ENCODE measurements around the gene DDX1.

DNA sequence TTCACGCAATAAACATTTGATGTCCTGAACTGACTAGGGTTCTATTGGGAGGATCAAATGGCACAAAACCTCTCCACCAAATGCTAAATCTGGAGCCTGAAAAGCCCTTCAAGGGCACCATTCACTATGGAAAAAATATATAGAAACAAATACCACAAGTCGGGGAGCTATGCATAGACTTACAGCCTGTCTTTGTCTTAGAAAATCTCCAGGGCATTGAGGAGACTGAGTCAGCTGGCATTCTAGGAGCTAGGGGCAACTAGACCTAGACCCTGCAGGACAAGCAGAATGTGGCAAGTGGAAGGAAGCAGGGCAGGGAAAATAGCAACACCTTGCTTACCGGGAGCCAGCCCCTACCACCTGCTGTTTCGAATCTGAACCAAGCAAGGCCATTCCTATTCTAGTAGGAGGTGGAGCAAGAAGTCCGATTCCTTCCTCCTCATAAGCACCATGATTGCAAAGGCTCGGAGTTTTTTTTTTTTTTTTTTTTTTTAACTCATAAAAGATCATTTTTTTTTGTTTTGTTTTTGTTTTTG is 77.8 kb downstream of the DDX1 start:
- TF ChIP-seq, protein P1, sequence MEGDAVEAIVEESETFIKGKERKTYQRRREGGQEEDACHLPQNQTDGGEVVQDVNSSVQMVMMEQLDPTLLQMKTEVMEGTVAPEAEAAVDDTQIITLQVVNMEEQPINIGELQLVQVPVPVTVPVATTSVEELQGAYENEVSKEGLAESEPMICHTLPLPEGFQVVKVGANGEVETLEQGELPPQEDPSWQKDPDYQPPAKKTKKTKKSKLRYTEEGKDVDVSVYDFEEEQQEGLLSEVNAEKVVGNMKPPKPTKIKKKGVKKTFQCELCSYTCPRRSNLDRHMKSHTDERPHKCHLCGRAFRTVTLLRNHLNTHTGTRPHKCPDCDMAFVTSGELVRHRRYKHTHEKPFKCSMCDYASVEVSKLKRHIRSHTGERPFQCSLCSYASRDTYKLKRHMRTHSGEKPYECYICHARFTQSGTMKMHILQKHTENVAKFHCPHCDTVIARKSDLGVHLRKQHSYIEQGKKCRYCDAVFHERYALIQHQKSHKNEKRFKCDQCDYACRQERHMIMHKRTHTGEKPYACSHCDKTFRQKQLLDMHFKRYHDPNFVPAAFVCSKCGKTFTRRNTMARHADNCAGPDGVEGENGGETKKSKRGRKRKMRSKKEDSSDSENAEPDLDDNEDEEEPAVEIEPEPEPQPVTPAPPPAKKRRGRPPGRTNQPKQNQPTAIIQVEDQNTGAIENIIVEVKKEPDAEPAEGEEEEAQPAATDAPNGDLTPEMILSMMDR (conservative IDR thresholded peaks at IDR 0.05; ENCODE audit: low read depth, low read length), result no peak
- no peak for TF ChIP-seq EZH2 (IDR thresholded peaks at IDR 0.05; ENCODE audit: low read length, unreplicated experiment)
- TF ChIP-seq EZH2phosphoT487 (IDR thresholded peaks at IDR 0.05; ENCODE audit: borderline replicate concordance, low read length), result no peak
